GM18520 (cell line): ENCODE data around the gene C16orf89.

Source experiments
- ATAC-seq: cut with Tn5 transposase; IDR thresholded peaks from one replicate; pipeline ENCODE4 v1.9.1; 2021; ENCODE audit not compliant: unreplicated experiment

Gene C16orf89

GRCh38 chr16:5033256-5034166 is 32.2 kb downstream of the C16orf89 start, which contains the start of gene NAGPA:
Gene NAGPA, minus strand, starts transcription at chr16:5033935. Its CDS starts 21 bp downstream, at chr16:5033914.
- peak; percentile 35 for ATAC-seq

GRCh38 chr16:5032748-5033167 is 33.0 kb downstream of the C16orf89 start:
- no peak for ATAC-seq

- no peak for ATAC-seq
Observed at GRCh38 chr16:5031601-5032000, 34.2 kb downstream of the C16orf89 start.

GRCh38 chr16:5030251-5030870 is 35.4 kb downstream of the C16orf89 start:
- no peak for ATAC-seq

GRCh38 chr16:5028950-5029475 is 36.7 kb downstream of the C16orf89 start:
- no peak for ATAC-seq

GRCh38 chr16:5027575-5028235 is 38.1 kb downstream of the C16orf89 start:
- no peak for ATAC-seq

GRCh38 chr16:5027086-5027485 is 38.7 kb downstream of the C16orf89 start:
- ATAC-seq, result no peak

- ATAC-seq, result no peak
Observed at GRCh38 chr16:5026664-5027063, 39.1 kb downstream of the C16orf89 start.

- ATAC-seq, result no peak
Observed at GRCh38 chr16:5025171-5025632, 40.6 kb downstream of the C16orf89 start.

GRCh38 chr16:5024632-5025031 is 41.1 kb downstream of the C16orf89 start:
- no peak for ATAC-seq

- ATAC-seq, result no peak
Observed at GRCh38 chr16:5022521-5022920, 43.2 kb downstream of the C16orf89 start.

- no peak for ATAC-seq
Observed at GRCh38 chr16:5020551-5020950, 45.2 kb downstream of the C16orf89 start.

GRCh38 chr16:5019775-5020174 is 46.0 kb downstream of the C16orf89 start:
- no peak for ATAC-seq

- ATAC-seq, result no peak
Observed at GRCh38 chr16:5018793-5019192, 47.0 kb downstream of the C16orf89 start.

GRCh38 chr16:5017678-5017969 is 48.1 kb downstream of the C16orf89 start:
- ATAC-seq, result no peak

GRCh38 chr16:5016967-5017677 is 48.6 kb downstream of the C16orf89 start:
- no peak for ATAC-seq

GRCh38 chr16:5015887-5016286 is 49.9 kb downstream of the C16orf89 start:
- ATAC-seq, result no peak

- no peak for ATAC-seq
Observed at GRCh38 chr16:5015351-5015750, 50.4 kb downstream of the C16orf89 start.

GRCh38 chr16:5012887-5013286 is 52.9 kb downstream of the C16orf89 start:
- no peak for ATAC-seq

- ATAC-seq, result no peak
Observed at GRCh38 chr16:5011637-5012036, 54.1 kb downstream of the C16orf89 start.
